IPS-NIHi7 (cell line): ENCODE results near the gene ATXN1.
"Not testable (repeated sequence)": the region's sequence is repeated elsewhere in the genome, so short reads cannot be mapped to it uniquely, and the experiment has no call there.

Source experiments
- DNase-seq: peaks from one replicate; pipeline ENCODE4 v3.0.0; 2012; ENCODE audit warnings: mixed read lengths; ENCODE audit errors: extremely low spot score

ATXN1 gene

GRCh38 chr6:16570946-16571345 is 190.3 kb downstream of the ATXN1 start:
- DNase-seq: no peak

- no peak for DNase-seq
Measured at GRCh38 chr6:16570221-16570553, 191.1 kb downstream of the ATXN1 start.

- DNase-seq: no peak
Measured at GRCh38 chr6:16568128-16568527, 193.1 kb downstream of the ATXN1 start.

DNA sequence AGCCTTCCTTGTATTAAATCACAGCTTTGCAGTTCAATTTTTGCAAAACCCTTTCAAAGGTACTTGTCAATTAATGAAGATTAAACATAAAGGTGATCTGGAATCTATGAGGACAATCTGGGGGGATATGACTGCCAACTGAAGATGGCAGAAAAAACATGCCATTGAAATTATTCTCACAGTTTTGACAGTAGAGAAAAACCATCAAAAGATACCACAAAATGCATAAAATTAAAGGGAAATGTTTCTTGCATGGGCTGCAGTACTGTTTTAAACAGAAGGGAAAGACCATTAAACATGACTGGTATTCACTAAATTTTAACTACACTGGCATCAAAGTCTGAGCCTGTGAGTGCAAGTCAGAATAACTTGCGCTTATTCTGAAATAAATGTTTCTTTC is 194.2 kb downstream of the ATXN1 start:
- no peak for DNase-seq

DNA sequence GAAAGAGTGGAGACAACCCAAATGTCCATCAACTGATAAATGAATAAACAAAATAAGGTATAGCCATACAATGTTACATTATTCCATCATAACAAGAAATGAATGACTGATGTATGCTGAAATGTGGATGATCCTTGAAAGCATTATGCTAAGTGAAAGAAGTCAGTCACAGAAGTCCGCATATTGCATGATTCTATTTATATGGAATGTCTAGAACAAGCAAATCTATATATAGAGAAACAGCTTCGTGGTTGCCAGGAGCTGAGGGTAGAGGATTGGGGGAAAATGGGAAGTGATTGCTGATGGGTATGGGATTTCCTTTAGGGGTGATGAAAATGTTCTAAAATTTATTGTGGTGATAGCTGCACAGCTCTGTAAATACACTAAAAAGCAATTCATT is 196.8 kb downstream of the ATXN1 start:
- no peak for DNase-seq

DNA sequence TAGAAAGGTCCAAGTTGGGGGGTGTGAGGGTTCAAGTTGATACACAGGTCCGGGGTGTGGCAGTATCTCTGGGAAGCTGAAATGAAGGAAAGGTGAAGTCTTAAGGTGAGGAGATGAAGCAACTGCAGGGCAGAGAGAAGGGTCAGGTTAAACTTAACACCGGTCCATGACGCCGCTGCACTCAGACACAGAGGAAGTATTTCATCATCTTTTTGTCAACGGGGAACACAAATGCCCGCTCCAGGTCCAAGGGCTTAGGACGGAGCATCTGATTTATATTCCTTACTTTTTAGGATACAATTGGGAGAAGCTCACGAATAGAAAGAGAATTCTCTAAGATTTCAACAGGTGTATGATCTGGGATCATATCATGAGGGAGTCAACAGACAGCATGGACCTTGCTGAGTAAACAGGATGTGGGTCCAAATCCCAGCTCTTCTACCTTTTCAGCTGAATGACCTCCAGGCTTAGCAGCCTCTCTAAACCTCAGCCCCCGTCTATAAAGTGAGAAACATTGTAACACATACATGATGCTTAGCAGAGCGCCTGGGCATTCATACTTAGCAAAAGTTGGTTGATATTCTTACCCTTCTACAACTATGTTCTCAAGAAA is 197.5 kb downstream of the ATXN1 start:
- DNase-seq: no peak

- no peak for DNase-seq
Measured at GRCh38 chr6:16562498-16562897, 198.8 kb downstream of the ATXN1 start.

DNA sequence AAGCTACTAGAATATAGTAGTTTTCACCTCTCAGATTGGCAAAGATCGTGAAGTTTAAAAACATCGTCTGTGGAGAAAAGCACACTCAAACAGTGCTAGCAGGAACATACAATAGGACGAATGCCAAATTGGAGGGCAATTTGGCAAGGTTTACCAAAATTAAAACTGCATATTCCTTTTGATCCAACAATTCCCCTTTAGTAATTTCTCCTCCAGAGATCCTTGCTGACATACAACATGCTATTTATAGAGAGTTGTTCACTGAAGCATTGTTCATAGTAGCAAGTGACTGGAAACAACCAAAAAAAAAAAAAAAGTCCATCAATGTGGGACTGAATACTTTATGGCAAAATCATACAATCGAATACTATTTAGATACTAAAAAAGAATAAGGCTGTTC is 202.2 kb downstream of the ATXN1 start:
- no peak for DNase-seq

DNA sequence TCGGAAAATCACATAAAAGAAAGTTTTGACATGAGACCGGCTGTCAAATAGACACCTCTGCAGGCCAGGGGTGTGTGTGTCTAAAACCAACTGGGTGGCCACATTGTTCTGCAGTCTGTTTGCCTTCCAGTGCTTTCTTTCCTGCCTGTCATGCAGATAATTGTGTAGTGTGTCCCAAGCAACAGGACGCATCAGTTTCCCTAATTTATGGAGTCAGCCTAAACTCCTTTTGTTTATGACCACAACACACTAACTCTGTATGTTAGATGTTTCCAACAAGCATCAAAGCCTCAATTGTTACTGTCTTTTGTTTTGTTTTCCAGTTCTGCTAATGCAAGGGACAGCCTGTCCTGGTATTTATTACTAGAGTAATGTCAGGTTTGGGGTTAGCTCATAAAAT is 205.7 kb downstream of the ATXN1 start:
- DNase-seq: no peak

DNA sequence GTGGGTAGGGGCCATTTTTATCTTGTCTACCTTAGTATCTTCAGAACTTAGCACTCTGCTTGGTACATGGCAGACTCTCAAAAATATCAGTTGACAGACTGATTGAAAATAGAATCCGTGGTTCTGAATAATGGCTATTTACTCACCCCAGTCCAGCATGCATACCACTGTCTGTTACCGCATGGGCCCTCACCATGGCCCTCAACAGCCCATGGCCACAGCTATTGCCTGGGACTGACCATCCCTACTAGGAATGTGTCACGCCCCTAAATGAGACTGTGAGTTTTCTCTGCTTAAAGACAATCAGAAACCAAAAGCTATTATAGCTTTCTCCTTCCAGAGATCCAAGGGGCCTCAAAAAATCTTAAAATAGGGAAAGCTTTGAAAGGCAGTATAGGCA is 207.7 kb downstream of the ATXN1 start:
- DNase-seq: no peak

DNA sequence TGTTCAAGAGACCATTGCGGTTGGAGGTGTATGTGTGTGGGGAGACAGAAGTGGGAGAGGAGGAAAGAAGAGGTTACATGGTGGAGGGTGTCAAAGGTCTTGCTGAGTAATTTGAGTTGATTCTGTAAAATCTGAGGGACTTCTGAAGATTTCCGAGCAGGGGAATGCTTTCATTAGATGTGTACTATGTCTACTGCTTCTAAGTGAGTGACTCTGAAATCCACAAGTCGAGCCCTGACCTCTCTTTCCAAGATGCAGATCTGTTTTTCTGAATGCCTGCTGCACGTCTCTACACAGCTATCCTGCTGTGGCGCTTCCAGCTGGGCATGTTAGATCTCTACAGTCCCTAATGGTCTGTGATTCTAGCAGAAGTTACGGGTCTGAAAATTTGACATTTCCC is 209.8 kb downstream of the ATXN1 start:
- DNase-seq: no peak

DNA sequence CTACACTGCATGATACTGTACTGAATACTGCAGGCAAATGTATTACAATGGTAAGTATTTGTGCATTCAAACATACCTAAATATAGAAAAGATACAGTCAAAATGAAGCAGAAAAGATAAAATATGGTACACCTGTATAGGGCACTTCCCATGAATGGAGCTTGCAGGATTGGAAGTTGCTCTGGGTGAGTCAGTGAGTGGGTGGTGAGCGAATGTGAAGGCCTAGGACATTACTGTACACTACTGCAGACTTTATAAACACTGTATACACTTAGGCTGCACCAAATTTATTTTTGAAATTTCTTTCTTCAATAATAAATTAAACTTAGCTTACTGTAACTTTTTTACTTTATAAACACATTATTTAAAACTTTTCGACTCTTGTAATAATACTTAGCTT is 213.1 kb downstream of the ATXN1 start:
- no peak for DNase-seq

GRCh38 chr6:16547587-16547986 is 213.7 kb downstream of the ATXN1 start:
- no peak for DNase-seq

GRCh38 chr6:16546861-16547260 is 214.4 kb downstream of the ATXN1 start:
- DNase-seq: no peak

DNA sequence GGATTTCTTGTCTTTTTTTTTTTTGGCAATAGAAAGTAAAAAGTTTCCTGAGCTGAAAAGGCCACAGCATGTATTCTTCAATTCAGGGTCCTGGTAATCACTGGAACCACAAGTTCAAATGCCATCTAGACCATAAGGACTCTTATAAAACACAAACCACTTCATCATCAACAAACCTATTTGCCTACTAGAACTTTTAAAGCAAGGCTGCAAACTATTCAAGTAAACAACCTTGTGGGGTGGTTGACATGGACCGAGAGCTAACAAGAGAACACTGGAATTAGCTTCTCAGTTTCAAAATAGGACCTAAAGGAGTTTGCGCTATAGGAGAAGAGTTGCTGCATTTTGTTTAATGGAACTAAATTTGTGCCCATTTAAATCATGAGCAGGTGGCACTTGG is 215.9 kb downstream of the ATXN1 start:
- DNase-seq: no peak

GRCh38 chr6:16544521-16544920 is 216.7 kb downstream of the ATXN1 start:
- no peak for DNase-seq

- DNase-seq: no peak
Measured at GRCh38 chr6:16544006-16544405, 217.3 kb downstream of the ATXN1 start.

- DNase-seq: no peak
Measured at GRCh38 chr6:16543521-16543920, 217.7 kb downstream of the ATXN1 start.

GRCh38 chr6:16542070-16542469 is 219.2 kb downstream of the ATXN1 start:
- DNase-seq: no peak

- no peak for DNase-seq
Measured at GRCh38 chr6:16540804-16541752, 220.2 kb downstream of the ATXN1 start.

- DNase-seq: not testable (repeated sequence)
Measured at GRCh38 chr6:16540383-16540782, 220.9 kb downstream of the ATXN1 start.

DNA sequence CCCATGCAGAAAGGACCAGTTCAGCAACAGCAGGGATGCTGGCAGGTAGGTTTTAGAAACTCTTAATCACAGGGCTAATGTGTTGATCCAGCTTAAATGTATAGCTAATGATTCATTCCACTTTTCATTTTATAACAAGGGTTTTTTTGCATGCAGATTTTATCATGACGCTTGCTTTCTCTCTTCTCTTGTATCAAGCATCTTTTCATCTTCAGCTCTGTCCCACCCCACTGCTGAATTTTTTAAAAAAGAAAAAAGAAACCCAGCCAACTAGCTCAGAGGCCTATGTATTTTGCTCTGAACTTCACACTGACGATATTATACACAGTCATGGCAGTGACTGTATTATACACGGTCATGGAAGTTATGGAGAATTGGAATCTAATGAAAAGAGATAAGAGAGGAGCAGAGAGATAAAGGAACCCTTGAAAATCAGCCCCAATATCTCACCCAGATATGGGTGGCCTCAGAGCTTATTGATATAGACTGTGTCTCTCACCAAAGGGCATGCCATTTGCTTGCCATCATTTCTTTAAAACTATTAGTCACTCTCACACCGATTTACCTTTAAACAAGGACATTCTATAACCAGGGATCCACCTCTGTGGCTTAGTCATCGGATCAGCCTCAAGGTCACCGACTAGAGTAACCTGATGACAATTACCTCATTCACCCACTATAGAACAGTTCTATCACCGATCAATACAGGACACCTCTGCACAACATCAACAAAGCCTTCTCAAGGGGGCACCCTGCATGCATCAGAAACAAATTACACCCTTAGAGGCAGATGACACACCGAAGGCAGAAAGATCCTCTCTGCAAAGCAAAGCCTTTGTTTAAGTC is 222.0 kb downstream of the ATXN1 start:
- no peak for DNase-seq

- DNase-seq: no peak
Measured at GRCh38 chr6:16535564-16535963, 225.7 kb downstream of the ATXN1 start.
